ENCODE data around the gene CCDC136. TPM values are rescaled to one million over a fixed set of nuclear protein-coding genes. Genes with fewer than 3 reads are reported as not detected.

Gene CCDC136
- total RNA-seq, result 3.9 and 8.1 TPM in 2 replicates

DNA sequence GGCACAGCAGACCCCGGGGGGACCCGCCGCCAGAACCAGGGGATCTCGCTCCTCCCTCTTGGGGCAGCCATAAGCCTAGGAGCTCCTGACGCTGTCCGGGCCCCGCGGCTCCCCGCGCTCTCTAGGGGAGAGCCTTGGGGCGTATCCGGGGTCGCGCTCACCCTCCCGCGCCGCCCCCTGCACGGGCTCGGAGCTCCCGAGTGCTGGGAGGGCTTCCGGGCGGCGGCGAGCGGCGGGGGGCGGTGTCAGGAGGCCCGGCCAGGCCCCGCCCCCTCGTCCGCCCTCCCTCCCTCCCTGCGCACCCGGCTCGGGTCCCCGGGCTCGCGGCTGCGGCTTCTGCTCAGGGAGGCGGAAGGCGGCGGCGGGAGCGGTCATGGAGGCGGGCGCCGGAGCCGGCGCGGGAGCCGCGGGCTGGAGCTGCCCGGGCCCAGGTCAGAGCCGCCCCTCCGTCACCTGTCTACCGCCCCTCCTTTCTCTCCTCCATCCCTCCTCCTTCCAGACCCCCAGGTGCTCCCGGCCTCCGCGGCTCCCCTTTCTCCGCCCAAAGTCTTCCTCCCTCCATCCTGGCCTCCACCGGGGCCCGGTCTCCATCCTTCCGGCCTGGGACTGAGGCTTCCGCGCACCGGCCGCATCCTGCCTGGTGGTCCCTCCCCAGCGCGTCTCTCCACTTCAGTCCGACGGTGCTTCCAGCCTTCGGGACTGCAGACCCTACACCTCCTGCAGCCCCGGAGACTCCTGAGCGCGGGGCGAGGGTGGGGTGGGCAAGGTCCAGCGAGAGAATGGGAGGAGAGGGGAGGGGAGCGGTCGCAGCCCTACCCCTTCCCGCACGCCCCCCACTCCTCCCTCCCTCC lies at the start of gene CCDC136:
TSS of gene CCDC136 (plus strand) at position 848 of the 851 bp plus-strand sequence. CDS start 444 bp downstream, outside the sequence.

DNA sequence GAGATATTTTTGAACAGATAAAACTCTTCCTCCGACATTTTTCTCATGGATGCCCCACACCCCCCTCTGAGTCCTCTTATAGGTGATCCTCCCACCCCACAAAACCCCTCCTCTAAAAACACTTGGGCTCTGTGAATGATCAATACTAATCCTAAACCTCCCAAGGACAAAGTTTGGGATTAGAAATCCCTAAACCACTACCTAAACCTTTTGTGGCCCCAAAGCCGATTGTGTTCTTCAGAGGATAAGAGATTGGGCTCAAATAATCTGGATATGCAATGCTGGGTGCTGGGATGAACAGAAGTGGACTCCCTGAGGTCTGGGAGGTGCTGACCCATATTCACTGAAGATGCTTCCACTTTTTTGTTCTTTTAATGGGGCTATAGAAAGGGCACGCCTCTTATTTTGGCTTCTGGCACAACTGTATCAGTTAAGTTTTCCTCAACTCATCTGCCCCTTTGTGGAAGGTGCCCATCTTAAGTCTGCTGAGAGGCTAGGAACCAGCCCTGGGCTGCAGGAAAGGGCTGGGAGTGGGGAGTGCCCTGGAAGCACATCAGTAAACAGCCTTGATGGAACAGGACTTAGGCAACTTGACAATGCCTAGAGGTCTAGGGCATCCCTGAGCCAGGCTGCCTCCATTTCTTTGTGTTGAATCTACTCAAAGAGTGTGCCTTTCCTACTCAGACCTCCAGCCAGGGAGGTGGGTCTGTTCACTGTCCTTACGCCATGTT lies 15.9 kb upstream of the CCDC136 start, which contains the start of gene OPN1SW:
TSS of gene OPN1SW (minus strand) at position 51 of the 731 bp plus-strand sequence. CDS start at position 38, 13 bp downstream.

DNA sequence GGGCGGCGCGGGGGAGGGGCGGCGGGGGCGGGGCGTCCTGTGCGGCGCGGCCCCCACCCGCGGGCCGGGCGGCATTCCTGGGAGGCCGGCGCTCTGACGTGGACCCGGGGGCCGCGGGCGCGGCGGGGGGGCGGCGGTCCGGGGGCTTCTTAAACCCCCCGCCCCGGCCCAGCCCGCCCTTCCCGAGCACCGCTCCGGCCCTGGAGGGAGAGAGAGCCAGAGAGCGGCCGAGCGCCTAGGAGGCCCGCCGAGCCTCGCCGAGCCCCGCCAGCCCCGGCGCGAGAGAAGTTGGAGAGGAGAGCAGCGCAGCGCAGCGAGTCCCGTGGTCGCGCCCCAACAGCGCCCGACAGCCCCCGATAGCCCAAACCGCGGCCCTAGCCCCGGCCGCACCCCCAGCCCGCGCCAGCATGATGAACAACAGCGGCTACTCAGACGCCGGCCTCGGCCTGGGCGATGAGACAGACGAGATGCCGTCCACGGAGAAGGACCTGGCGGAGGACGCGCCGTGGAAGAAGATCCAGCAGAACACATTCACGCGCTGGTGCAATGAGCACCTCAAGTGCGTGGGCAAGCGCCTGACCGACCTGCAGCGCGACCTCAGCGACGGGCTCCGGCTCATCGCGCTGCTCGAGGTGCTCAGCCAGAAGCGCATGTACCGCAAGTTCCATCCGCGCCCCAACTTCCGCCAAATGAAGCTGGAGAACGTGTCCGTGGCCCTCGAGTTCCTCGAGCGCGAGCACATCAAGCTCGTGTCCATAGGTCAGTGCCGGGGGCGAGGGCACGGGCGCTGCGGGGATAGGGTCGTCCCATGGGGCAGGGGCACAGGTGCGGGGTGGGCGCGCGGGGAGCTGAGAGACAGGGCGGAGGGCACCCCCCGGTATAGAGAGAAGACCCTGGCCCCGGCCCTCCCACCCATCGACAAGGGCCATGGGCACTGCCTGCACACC lies 38.7 kb downstream of the CCDC136 start, which contains the start of gene FLNC:
TSS of gene FLNC (plus strand) at position 176 of the 947 bp plus-strand sequence. CDS start at position 408, 232 bp downstream.

DNA sequence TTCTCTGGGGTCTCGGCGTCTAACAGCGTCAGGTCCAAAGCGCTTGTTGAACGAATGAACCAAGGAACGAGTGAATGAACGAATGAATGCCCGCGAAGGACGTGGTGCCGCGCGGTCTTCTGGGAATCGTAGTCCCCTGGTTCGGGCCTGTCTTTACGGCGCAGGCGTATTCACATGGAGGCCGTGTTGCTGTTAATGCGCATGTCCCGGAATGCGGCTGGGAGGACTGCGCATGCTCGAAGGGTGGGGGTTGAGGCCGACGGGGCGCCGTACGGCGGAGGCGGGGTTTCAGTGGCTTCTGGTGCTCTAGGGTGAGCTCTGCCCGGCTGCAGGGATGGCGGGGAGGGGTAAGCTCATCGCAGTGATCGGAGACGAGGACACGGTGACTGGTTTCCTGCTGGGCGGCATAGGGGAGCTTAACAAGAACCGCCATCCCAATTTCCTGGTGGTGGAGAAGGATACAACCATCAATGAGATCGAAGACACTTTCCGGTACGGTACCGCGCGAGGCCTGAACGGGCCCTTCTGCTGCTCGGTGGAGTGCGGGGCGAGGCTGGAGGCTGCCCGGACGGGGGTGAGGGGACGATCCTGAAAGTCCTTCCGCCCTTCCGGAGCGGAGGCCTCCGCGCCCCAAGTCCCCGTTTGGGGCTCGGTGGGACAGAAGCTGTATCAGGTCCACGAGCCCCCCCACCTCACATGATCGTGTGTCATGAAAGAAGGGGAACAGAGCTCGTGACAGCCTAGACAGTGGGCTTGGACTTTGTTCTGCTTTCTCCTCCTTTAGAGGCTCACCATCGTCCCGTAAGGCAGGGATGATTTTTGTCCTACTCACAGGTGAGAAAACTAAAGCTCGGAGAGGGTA lies 71.0 kb downstream of the CCDC136 start, which contains the start of gene ATP6V1F:
TSS of gene ATP6V1F (plus strand) at position 286 of the 862 bp plus-strand sequence. CDS start at position 335, 49 bp downstream.

Small RNAs within 50 kb of the gene (small RNA-seq; reads per million reads assigned to genes)
- gene RN7SL81P, result not detected

Other genes with a start within 250 kb of the CCDC136 start
- 0.36 and 0.53 TPM in 2 replicates for gene GARIN1A, start 119.7 kb upstream of the CCDC136 start, total RNA-seq
- 380 and 486 TPM in 2 replicates for gene CALU, start 52.6 kb upstream of the CCDC136 start, total RNA-seq
- not detected in 2 replicates for gene OPN1SW, start 16.2 kb upstream of the CCDC136 start, total RNA-seq
- 93.9 and 109 TPM in 2 replicates for gene FLNC, start 38.4 kb downstream of the CCDC136 start, total RNA-seq
- gene ATP6V1F, start 70.9 kb downstream of the CCDC136 start, total RNA-seq, result 55.3 and 67.9 TPM in 2 replicates
- not detected in 2 replicates for gene KCP, start 118.7 kb downstream of the CCDC136 start, total RNA-seq
- gene IRF5, start 146.0 kb downstream of the CCDC136 start, total RNA-seq, result 0.66 and 1.4 TPM in 2 replicates